Measurements from ENCODE around the gene SI.

DNA sequence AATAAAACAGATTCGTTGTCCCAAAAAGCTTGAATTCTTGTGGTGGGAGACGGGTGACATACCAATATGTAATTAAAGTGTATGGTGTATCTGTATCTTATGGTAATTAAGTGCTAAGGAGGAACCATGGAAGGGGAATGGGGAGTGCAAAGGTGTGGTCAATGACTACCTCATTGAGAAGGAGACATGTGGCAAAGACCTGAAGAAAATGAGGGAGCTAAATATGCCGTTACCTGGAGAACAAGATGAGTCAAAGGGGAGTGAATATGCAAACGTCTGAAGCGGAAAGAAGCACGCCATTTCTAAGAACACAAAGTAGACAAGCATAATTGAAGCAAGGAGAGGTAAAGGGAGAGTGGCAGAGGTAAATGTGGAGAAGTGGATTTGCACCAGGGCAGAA lies 115.7 kb downstream of the SI start:
- TF ChIP-seq CTCF (IDR thresholded peaks at IDR 0.05; ENCODE audit: poor library complexity, severe bottlenecking) (no peak), POLR2AphosphoS5 (IDR thresholded peaks at IDR 0.05) (no peak), EP300 (conservative IDR thresholded peaks at IDR 0.05; ENCODE audit: poor library complexity, severe bottlenecking) (no peak), EZH2 (IDR thresholded peaks at IDR 0.05; ENCODE audit: borderline replicate concordance, insufficient read depth, low read length, poor library complexity, severe bottlenecking) (no peak), SMC3 (conservative IDR thresholded peaks at IDR 0.05; ENCODE audit: poor library complexity) (no peak)
- TF ChIP-seq, protein P1, sequence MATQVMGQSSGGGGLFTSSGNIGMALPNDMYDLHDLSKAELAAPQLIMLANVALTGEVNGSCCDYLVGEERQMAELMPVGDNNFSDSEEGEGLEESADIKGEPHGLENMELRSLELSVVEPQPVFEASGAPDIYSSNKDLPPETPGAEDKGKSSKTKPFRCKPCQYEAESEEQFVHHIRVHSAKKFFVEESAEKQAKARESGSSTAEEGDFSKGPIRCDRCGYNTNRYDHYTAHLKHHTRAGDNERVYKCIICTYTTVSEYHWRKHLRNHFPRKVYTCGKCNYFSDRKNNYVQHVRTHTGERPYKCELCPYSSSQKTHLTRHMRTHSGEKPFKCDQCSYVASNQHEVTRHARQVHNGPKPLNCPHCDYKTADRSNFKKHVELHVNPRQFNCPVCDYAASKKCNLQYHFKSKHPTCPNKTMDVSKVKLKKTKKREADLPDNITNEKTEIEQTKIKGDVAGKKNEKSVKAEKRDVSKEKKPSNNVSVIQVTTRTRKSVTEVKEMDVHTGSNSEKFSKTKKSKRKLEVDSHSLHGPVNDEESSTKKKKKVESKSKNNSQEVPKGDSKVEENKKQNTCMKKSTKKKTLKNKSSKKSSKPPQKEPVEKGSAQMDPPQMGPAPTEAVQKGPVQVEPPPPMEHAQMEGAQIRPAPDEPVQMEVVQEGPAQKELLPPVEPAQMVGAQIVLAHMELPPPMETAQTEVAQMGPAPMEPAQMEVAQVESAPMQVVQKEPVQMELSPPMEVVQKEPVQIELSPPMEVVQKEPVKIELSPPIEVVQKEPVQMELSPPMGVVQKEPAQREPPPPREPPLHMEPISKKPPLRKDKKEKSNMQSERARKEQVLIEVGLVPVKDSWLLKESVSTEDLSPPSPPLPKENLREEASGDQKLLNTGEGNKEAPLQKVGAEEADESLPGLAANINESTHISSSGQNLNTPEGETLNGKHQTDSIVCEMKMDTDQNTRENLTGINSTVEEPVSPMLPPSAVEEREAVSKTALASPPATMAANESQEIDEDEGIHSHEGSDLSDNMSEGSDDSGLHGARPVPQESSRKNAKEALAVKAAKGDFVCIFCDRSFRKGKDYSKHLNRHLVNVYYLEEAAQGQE (IDR thresholded peaks at IDR 0.05; ENCODE audit: borderline replicate concordance): no peak

Measured in neural cell (in vitro differentiated cells).